A549 (cell line): ENCODE measurements around the gene ROPN1L. TPM values are rescaled to one million over a fixed set of nuclear protein-coding genes. Genes with fewer than 3 reads are reported as not detected.

Experiments used
- ATAC-seq, 2 experiments: fragments of 200-7000 bp in 1 of 2; fragments of >200 bp in 1 of 2; cut with Nextera tagmentation in 1 of 2; cut with Tn5 transposase in 1 of 2; 3 replicates each; pipeline versions ENCODE4 v1.8.0 to v1.9.1; 2018 to 2020; ENCODE audit warnings: mild to moderate bottlenecking in 1 of 2, moderate library complexity in 1 of 2
- CTCF ChIA-PET: fragments of 300-600 bp; sonication (Branson Sonifier 250); formaldehyde crosslinking; extraction: SDS; loops from one replicate; lab custom pipeline; 2021; ENCODE audit warnings: antibody characterized with exemption, inconsistent platforms; lab: Yijun Ruan, JAX
- POLR2A ChIA-PET: fragments of 350-600 bp; formaldehyde crosslinking; extraction: SDS; loops from one replicate; lab custom pipeline; 2021; ENCODE audit warnings: antibody characterized with exemption, inconsistent platforms; lab: Yijun Ruan, JAX
- DNase-seq, 2 experiments: peaks; one replicate each; pipeline versions ENCODE4 v3.0.0 to v3.0.0-alpha.2; 2011 to 2016; ENCODE audit warnings: low read depth in 1 of 2, low spot score in 1 of 2
- FAIRE-seq: peaks from 2 replicates; lab custom pipeline; 2011; peaks lifted over from hg19 to GRCh38; lab: Jason Lieb, UNC
- H3K27ac ChIP-seq, 2 experiments: fragments of >200 bp; sonication (Bioruptor Twin); formaldehyde crosslinking; 3 replicates each; pipeline ENCODE4 v1.5.1; 2016 to 2017
- H3K4me1 ChIP-seq: fragments of >200 bp; sonication (Bioruptor Twin); formaldehyde crosslinking; 3 replicates; pipeline ENCODE4 v1.6.1; 2016
- H3K4me2 ChIP-seq: fragments of >200 bp; sonication (Bioruptor Twin); formaldehyde crosslinking; 3 replicates; pipeline ENCODE4 v1.6.1; 2016
- H3K4me3 ChIP-seq: fragments of >200 bp; sonication (Bioruptor Twin); formaldehyde crosslinking; 3 replicates; pipeline ENCODE4 v1.5.1; 2016
- H3K9me3 ChIP-seq: fragments of >200 bp; sonication (Bioruptor Twin); formaldehyde crosslinking; 3 replicates; pipeline ENCODE4 v1.6.1; 2016
- CBX2 ChIP-seq: fragments of 200-600 bp; sonication (generic); IDR thresholded peaks from 2 replicates; pipeline ENCODE4 v1.6.1; 2016; ENCODE audit warnings: low read depth, mild to moderate bottlenecking, borderline replicate concordance
- CBX8 ChIP-seq: fragments of 200-600 bp; sonication (generic); IDR thresholded peaks from 2 replicates; pipeline ENCODE4 v1.6.1; 2016
- CEBPB ChIP-seq, 2 experiments: fragments of >200 bp in 1 of 2; sonication (Bioruptor Twin) in 1 of 2; formaldehyde crosslinking in 1 of 2; IDR thresholded peaks; 2 replicates each; pipeline ENCODE4 v1.6.1; 2012 to 2016
- CHD4 ChIP-seq: fragments of 200-600 bp; sonication (generic); IDR thresholded peaks from 2 replicates; pipeline ENCODE4 v1.6.1; 2016; ENCODE audit warnings: antibody characterized with exemption, mild to moderate bottlenecking, borderline replicate concordance
- CTCF ChIP-seq: fragments of >200 bp; sonication (Bioruptor Twin); formaldehyde crosslinking; IDR thresholded peaks from 3 replicates; pipeline ENCODE4 v1.5.1; 2016
- ELK1 ChIP-seq: fragments of 150-350 bp; IDR thresholded peaks from 2 replicates; pipeline ENCODE4 v1.6.1; 2014; ENCODE audit warnings: low read depth, mild to moderate bottlenecking, low read length
- HDAC2 ChIP-seq: fragments of 200-600 bp; sonication (generic); IDR thresholded peaks from 2 replicates; pipeline ENCODE4 v1.6.1; 2016
- HMGXB4 ChIP-seq: fragments of 250-450 bp; sonication (Bioruptor Pico); IDR thresholded peaks from 2 replicates; pipeline ENCODE4 v1.5.0; 2021; ENCODE audit warnings: mild to moderate bottlenecking, moderate library complexity, borderline replicate concordance
- MAZ ChIP-seq: fragments of 150-350 bp; IDR thresholded peaks from 2 replicates; pipeline ENCODE4 v1.6.1; 2014; ENCODE audit warnings: antibody characterized with exemption, low read depth, low read length, borderline replicate concordance
- MYC ChIP-seq: IDR thresholded peaks from 2 replicates; pipeline ENCODE4 v1.6.1; 2012; ENCODE audit warnings: mild to moderate bottlenecking, inconsistent platforms, low read length, improper control_type of control experiment, borderline replicate concordance
- NPAS2 ChIP-seq: fragments of 250-450 bp; sonication (Bioruptor Pico); IDR thresholded peaks from 2 replicates; pipeline ENCODE4 v1.8.0; 2022; ENCODE audit warnings: mild to moderate bottlenecking, moderate library complexity, borderline replicate concordance
- POLR2A ChIP-seq: IDR thresholded peaks from 2 replicates; pipeline ENCODE4 v1.6.1; 2012; ENCODE audit warnings: mild to moderate bottlenecking, low read length
- POLR2AphosphoS2 ChIP-seq: conservative IDR thresholded peaks from 2 replicates; pipeline ENCODE4 v1.6.1; 2012; ENCODE audit warnings: low read length, improper control_type of control experiment, inconsistent platforms
- RAD21 ChIP-seq, 2 experiments: fragments of >200 bp in 1 of 2; sonication (Bioruptor Twin) in 1 of 2; formaldehyde crosslinking in 1 of 2; IDR thresholded peaks in 1 of 2; conservative IDR thresholded peaks in 1 of 2; 2 replicates in 1 of 2; 3 replicates in 1 of 2; pipeline ENCODE4 v1.6.1; 2012 to 2018; ENCODE audit warnings: inconsistent platforms in 1 of 2
- RARB ChIP-seq: fragments of 250-450 bp; sonication (Bioruptor Pico); IDR thresholded peaks from 2 replicates; pipeline ENCODE4 v1.8.0; 2021; ENCODE audit warnings: mild to moderate bottlenecking, moderate library complexity
- REST ChIP-seq: fragments of 200-600 bp; sonication (generic); IDR thresholded peaks from 2 replicates; pipeline ENCODE4 v1.6.1; 2016; ENCODE audit warnings: antibody characterized with exemption, mild to moderate bottlenecking, moderate library complexity
- RFX5 ChIP-seq: fragments of 450-650 bp; IDR thresholded peaks from 2 replicates; pipeline ENCODE4 v1.7.1; 2014; ENCODE audit warnings: antibody characterized with exemption, mild to moderate bottlenecking, moderate library complexity
- SMC3 ChIP-seq: fragments of >200 bp; sonication (Bioruptor Twin); formaldehyde crosslinking; IDR thresholded peaks from 3 replicates; pipeline ENCODE4 v1.6.1; 2018; ENCODE audit warnings: inconsistent platforms
- TFCP2L1 ChIP-seq: fragments of 250-450 bp; sonication (Bioruptor Pico); IDR thresholded peaks from 2 replicates; pipeline ENCODE4 v1.5.0; 2021; ENCODE audit warnings: mild to moderate bottlenecking
- TP53 ChIP-seq: fragments of 250-450 bp; sonication (Bioruptor Pico); IDR thresholded peaks from 2 replicates; pipeline ENCODE4 v1.5.0; 2021; ENCODE audit warnings: mild to moderate bottlenecking, moderate library complexity
- USF2 ChIP-seq: fragments of 450-650 bp; IDR thresholded peaks from 2 replicates; pipeline ENCODE4 v1.6.1; 2014; ENCODE audit warnings: antibody characterized with exemption
- ZSCAN20 ChIP-seq: fragments of 250-450 bp; sonication (Bioruptor Pico); IDR thresholded peaks from 2 replicates; pipeline ENCODE4 v1.8.0; 2022; ENCODE audit warnings: mild to moderate bottlenecking, moderate library complexity
- WGBS: methylation state at CpG from one replicate; pipeline ENCODE4 v1.1.6; 2017; ENCODE audit errors: missing lambda C conversion rate; 5-methylcytosine and 5-hydroxymethylcytosine counted together
- polyA plus RNA-seq, 4 experiments: library from polyadenylated mRNA; depleted of rRNA in 3 of 4; stranded (reverse); fragments of >200 nt; fragmentation: RNase III in 1 of 4; extraction: RNeasy Plus Mini Kit Qiagen cat#74134 plus additional on column Dnase treatment in 1 of 4; gene quantifications; 2 replicates in 3 of 4; 3 replicates in 1 of 4; pipeline ENCODE4 v1.2.3, GENCODE V29; 2011 to 2017

ROPN1L gene
- polyA plus RNA-seq, 2 of the 4 experiments (the other 2 are of a cell fraction), result 0.83 to 1.4 TPM

- no peak for FAIRE-seq
- CTCF ChIA-PET, result interaction anchor here (0.8 to 8.1 kb wide), 18 partner anchors 11 to 204 kb away, joined by 3 to 65 read pairs (median 5); partner anchors contain the start of gene ROPN1L
- peak; percentile 87 to 91 for ATAC-seq
- peak; percentile 49; the same call in 2 of the 3 replicates for TF ChIP-seq SMC3
- TF ChIP-seq CBX8, result no peak
- TF ChIP-seq CTCF, result peak; percentile 66
- TF ChIP-seq MYC, result no peak
- TF ChIP-seq POLR2AphosphoS2, result no peak
- TF ChIP-seq NPAS2 (CRISPR knock-in tag), result no peak
- no peak for TF ChIP-seq TP53 (CRISPR knock-in tag)
- TF ChIP-seq ELK1, result no peak
- peak; percentile 69 for TF ChIP-seq RAD21 (conservative IDR thresholded peaks at IDR 0.05 in 1 of 2, IDR thresholded peaks at IDR 0.05 in 1 of 2)
- H3K4me1 ChIP-seq, result peaks cover 21% of the 10 kb centered on the region
- no peak overlapping the region for H3K4me2 ChIP-seq
- H3K4me3 ChIP-seq, result no peak overlapping the region
- DNase-seq, result peak; percentile 46 to 59
- POLR2A ChIA-PET, result interaction anchor here (1.0 to 2.6 kb wide), 2 partner anchors 16 to 71 kb away, joined by 3 to 13 read pairs; partner anchors contain the start of gene MARCHF6
- no peak overlapping the region for H3K27ac ChIP-seq
- WGBS, result 77% methylated on average over 6 of the region's 6 CpGs
- H3K9me3 ChIP-seq, result no peaks in the 10 kb centered on the region
These were observed 17.5 kb upstream of the ROPN1L start for GRCh38 chr5:10424124-10424731.

- no peak for TF ChIP-seq RFX5
- no peak for TF ChIP-seq USF2
- TF ChIP-seq POLR2A, result no peak
- TF ChIP-seq, all 56 proteins: peak for 0
- ChIA-PET CTCF (interaction anchor here (1.1 to 8.1 kb wide), 3 partner anchors 69 to 144 kb away, joined by 4 to 65 read pairs (median 6); no protein-coding TSS in a partner anchor), POLR2A (no interaction called here)
- ATAC-seq (no peak), DNase-seq (no peak), FAIRE-seq (no peak)
- Histone ChIP-seq H3K9me3 (no peaks in the 10 kb centered on the region), H3K4me3 (no peak overlapping the region), H3K4me2 (no peak overlapping the region), H3K4me1 (no peaks in the 10 kb centered on the region), H3K27ac (no peak overlapping the region)
- 90% methylated on average over 2 of the region's 2 CpGs for WGBS
These were observed 14.5 kb upstream of the ROPN1L start for GRCh38 chr5:10427201-10427600.

GRCh38 chr5:10427978-10428377, 13.7 kb upstream of the ROPN1L start:
- H3K4me1 ChIP-seq, result no peaks in the 10 kb centered on the region
- WGBS, result 87% methylated on average over 2 of the region's 2 CpGs
- H3K27ac ChIP-seq, result no peak overlapping the region
- no peak for DNase-seq
- H3K4me2 ChIP-seq, result no peak overlapping the region
- ChIA-PET POLR2A (no interaction called here), CTCF (interaction anchor here (1.1 to 8.1 kb wide), 2 partner anchors 70 to 145 kb away, joined by 6 to 65 read pairs; no protein-coding TSS in a partner anchor)
- no peak for ATAC-seq
- no peak for FAIRE-seq
- H3K4me3 ChIP-seq, result no peak overlapping the region
- no peaks in the 10 kb centered on the region for H3K9me3 ChIP-seq
- no peak for TF ChIP-seq CHD4
- no peak for TF ChIP-seq TFCP2L1 (CRISPR knock-in tag)
- no peak for TF ChIP-seq MYC
- no peak for TF ChIP-seq HMGXB4 (CRISPR knock-in tag)
- no peak for TF ChIP-seq RFX5
- TF ChIP-seq MAZ, result no peak
- no peak for TF ChIP-seq CBX2
- TF ChIP-seq HDAC2, result no peak
- TF ChIP-seq TP53 (CRISPR knock-in tag), result no peak
- no peak for TF ChIP-seq REST
- no peak for TF ChIP-seq RAD21 (conservative IDR thresholded peaks at IDR 0.05 in 1 of 2, IDR thresholded peaks at IDR 0.05 in 1 of 2)
- no peak for TF ChIP-seq POLR2AphosphoS2
- TF ChIP-seq RARB (CRISPR knock-in tag), result no peak
- TF ChIP-seq CEBPB (IDR thresholded peaks at IDR 0.05), result no peak
- no peak for TF ChIP-seq ZSCAN20 (CRISPR knock-in tag)
